Stimulated activated CD4-positive, alpha-beta T cell treated with anti-CD3 and anti-CD28 coated beads, TNF-alpha, amount 100 ng/mL, for 48 hours (primary cell): ENCODE results near the gene SUGCT.

ENCODE experiments used
- DNase-seq, 3 donors: peaks; one replicate each; pipeline ENCODE4 v3.0.0-alpha.2; 2020; ENCODE audit warnings: low read depth in 3 of 3

Gene SUGCT

GRCh38 chr7:40324914-40325313 is 190.1 kb downstream of the SUGCT start:
- no peak for DNase-seq

DNA sequence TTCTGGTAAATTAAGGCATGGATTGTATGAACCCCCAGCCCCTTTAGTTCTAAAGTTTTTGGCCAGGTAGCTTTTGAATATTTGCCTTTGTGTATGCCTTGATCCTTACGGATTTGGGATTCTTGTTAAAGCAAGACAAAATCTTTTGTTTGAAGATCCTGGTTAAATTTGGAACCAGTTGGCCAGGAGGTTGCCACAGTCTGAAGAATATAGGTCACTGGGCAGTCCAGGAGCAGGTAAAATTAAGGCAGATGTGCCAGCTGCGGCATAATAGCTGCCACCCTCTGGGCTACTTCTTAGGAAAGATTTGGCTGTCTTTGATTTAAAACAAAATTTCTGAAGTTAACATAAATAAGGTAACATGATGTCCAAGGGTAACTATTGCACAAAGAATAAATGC is 192.3 kb downstream of the SUGCT start:
- no peak for DNase-seq

- no peak for DNase-seq
Observed at GRCh38 chr7:40327873-40328272, 193.1 kb downstream of the SUGCT start.

DNA sequence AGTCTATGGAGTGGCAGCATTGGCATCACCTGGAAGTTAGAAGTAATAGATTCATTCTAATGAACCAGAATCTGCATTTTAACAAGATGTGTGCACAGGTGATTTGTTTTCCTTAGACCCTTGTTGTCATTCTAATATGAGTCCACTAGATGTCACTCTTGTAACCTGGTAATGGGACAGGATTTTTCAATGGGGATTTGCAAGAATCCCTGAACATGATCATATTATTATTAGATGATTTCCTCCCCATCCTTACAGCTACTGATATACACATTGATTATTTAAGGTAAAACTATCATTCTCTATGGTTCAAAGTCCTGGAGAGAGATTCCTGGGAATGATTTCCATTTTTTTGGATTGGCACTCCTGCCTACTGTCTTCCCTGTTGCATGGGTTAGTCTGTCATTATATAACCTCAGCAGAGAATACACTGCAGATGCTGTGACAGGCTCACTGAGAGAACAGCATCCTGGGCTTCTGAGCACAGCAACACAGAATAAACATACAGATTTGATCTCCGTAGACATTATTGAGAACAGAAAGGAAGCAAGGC is 194.9 kb downstream of the SUGCT start:
- no peak for DNase-seq

DNA sequence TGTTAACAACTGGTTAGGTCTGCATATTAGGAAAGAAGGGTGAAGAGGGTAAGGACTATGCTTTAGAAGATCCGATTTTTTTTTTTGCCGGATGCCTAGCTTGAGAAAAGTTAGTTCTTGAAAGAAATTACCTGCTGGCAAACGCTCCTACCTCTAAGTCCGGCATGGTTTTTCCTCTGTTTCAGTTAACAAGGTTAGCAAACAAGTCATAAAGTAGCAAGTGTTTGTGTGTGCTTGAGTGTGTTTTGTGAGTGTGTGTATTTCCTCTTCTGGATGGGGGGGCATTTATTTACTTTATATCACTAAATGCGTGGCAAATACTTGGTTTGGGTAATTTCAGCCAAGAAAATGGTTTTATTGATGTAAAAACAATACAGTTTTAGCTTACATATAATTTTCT is 195.6 kb downstream of the SUGCT start:
- DNase-seq: no peak

GRCh38 chr7:40331915-40332314 is 197.1 kb downstream of the SUGCT start:
- DNase-seq: no peak

- no peak for DNase-seq
Observed at GRCh38 chr7:40332516-40332915, 197.7 kb downstream of the SUGCT start.

DNA sequence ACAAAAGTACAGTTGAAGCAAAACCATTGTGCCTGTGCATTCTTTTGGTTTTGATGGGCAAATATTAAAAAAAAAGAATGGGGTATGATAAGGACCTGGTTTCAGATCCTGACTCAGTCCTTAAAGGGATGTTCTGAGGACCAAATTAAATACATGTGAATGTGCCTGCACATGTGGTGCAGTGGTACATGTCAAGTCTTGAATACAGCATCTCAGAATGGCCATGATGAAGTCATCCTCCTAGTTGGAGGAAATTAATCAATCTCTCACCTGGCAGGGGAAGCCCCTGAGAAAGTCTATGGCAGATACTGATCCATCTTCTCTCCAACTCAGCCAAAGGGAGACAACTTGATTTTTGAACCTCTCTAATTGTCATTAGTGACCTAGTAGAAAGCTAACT is 207.0 kb downstream of the SUGCT start:
- DNase-seq: no peak

- DNase-seq: no peak
Observed at GRCh38 chr7:40346554-40346953, 211.7 kb downstream of the SUGCT start.

GRCh38 chr7:40348126-40348728 is 213.4 kb downstream of the SUGCT start:
- DNase-seq: no peak

DNA sequence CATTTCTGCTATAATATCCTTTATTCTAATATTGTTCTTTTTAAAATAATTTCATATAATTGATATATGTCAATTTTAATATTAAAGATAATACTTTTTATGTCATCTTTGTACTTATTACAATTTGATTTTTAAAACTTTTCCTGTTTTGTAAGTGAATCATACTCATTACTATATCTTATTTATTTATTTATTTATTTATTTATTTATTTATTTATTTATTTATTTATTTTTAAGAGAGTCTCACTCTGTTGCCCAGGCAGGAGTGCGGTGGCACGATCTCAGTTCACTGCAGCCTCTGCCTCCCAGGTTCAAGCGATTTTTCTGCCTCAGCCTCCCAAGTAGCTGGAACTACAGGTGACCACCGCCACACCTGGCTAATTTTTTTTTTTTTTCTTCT is 215.3 kb downstream of the SUGCT start:
- DNase-seq: no peak

DNA sequence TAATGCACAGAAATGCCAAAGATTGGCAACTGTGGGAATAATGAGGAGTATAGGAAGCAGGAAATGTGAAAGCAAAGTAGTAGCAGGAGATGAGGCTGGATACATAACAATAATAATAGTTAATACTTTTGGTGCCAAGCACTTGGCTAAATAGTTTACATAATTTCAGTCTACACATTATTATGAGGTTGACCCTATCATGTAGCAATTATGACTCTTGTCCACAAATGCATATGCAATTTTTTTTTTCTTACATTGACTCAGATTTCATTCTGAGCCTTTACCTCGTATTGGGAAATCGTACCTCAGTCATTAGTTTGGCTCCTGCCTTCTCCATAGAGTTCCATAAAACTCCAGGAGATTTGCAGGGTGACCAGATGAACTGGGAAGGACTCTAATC is 219.9 kb downstream of the SUGCT start:
- DNase-seq: no peak

- DNase-seq: no peak
Observed at GRCh38 chr7:40356312-40356711, 221.5 kb downstream of the SUGCT start.

GRCh38 chr7:40356871-40357709 is 222.3 kb downstream of the SUGCT start:
- DNase-seq: no peak

GRCh38 chr7:40369641-40370277 is 235.0 kb downstream of the SUGCT start:
- DNase-seq: no peak

- DNase-seq: no peak
Observed at GRCh38 chr7:40371806-40372440, 237.1 kb downstream of the SUGCT start.

DNA sequence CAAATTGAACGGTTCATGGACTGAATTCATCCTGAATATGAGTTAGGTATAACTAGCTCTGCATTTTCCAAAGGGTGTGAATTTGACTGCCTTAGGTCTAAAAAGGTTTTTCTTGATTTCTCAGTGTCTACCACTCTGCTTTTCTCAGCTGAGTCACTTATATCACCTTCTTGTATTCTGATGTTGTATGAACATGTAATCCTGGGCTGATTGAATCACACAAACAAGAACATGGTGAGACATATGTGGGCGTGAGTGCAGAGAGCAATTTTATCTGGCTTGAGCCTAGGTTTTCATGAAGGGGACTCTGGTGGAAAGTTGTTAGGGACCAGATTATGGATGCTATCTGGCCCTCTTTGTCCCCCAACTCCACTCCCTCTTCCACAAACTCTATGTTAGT is 239.8 kb downstream of the SUGCT start:
- no peak for DNase-seq

- no peak for DNase-seq
Observed at GRCh38 chr7:40380111-40380510, 245.3 kb downstream of the SUGCT start.

- no peak for DNase-seq
Observed at GRCh38 chr7:40382145-40382544, 247.3 kb downstream of the SUGCT start.

DNA sequence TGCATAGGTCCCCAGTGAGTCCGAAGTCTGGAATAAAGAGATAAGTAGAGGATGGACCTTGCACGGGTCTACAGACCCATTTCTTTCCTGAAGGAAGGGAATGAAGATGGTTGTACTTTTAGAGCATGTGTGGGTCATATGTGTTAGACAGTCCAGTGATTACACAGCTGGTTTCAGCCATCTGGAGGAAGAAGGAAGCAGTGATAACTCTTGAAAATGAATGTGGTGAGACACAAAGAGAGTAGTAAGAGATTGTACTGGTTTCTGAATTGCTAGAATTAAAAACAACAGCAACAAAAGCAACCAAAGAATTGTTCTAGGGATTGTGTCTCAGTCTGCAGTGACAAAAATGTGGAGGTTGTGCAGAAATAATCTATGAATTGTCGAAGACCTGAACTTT is 258.9 kb downstream of the SUGCT start:
- no peak for DNase-seq

- DNase-seq: no peak
Observed at GRCh38 chr7:40394400-40394799, 259.6 kb downstream of the SUGCT start.

- DNase-seq: no peak
Observed at GRCh38 chr7:40400525-40400924, 265.7 kb downstream of the SUGCT start.
